Kidney (tissue), 14 donors: ENCODE results near the gene C1orf122. TPM values are rescaled to one million over a fixed set of nuclear protein-coding genes. Genes with fewer than 3 reads are reported as not detected.
"Not testable (repeated sequence)": the region's sequence is repeated elsewhere in the genome, so short reads cannot be mapped to it uniquely, and the experiment has no call there.

Experiments used
- DNase-seq, 5 donors: peaks; one replicate each; pipeline ENCODE4 v3.0.0-alpha.2; 2013 to 2020
- FAIRE-seq: peaks from 2 replicates; lab custom pipeline; 2012; peaks lifted over from hg19 to GRCh38; lab: Jason Lieb, UNC
- H3K27ac ChIP-seq, 2 donors: one replicate each; pipeline ENCODE4 v1.7.0; 2013; ENCODE audit warnings: low read depth in 2 of 2, low read length in 2 of 2, inconsistent platforms in 1 of 2
- H3K27me3 ChIP-seq: one replicate; pipeline ENCODE4 v1.7.1; 2013; ENCODE audit warnings: low read length, inconsistent platforms; ENCODE audit not compliant: control insufficient read depth, insufficient read depth
- H3K36me3 ChIP-seq, 3 donors: one replicate each; pipeline versions ENCODE4 v1.7.0 to v1.7.1; 2013; ENCODE audit warnings: low read length in 3 of 3, control low read depth in 1 of 3, inconsistent platforms in 1 of 3; ENCODE audit not compliant: insufficient read depth in 3 of 3, control insufficient read depth in 2 of 3
- H3K4me1 ChIP-seq, 3 donors: one replicate each; pipeline versions ENCODE4 v1.7.0 to v1.7.1; 2013; ENCODE audit warnings: low read length in 3 of 3, inconsistent platforms in 1 of 3, low read depth in 1 of 3; ENCODE audit not compliant: control insufficient read depth in 2 of 3, insufficient read depth in 2 of 3
- H3K4me3 ChIP-seq, 3 donors: one replicate each; pipeline versions ENCODE4 v1.7.0 to v1.8.1; 2013; ENCODE audit warnings: low read length in 3 of 3, control low read depth in 1 of 3, inconsistent platforms in 1 of 3
- H3K9ac ChIP-seq, 3 donors: one replicate each; pipeline versions ENCODE4 v1.7.0 to v1.7.1; 2013; ENCODE audit warnings: low read length in 3 of 3, control low read depth in 1 of 3, inconsistent platforms in 1 of 3
- H3K9me3 ChIP-seq, 3 donors: one replicate each; pipeline versions ENCODE4 v1.7.0 to v1.7.1; 2013; ENCODE audit warnings: low read length in 3 of 3, control low read depth in 1 of 3, inconsistent platforms in 1 of 3; ENCODE audit not compliant: control insufficient read depth in 2 of 3, insufficient read depth in 1 of 3
- CTCF ChIP-seq: IDR thresholded peaks from 3 replicates; pipeline ENCODE4 v1.5.1; 2012; ENCODE audit warnings: mild to moderate bottlenecking, moderate library complexity, borderline replicate concordance; ENCODE audit not compliant: insufficient read depth; ENCODE audit errors: extremely low read depth
- intact Hi-C: fragments of 100-400 bp; cut with DNase I; formaldehyde crosslinking; loops from one replicate; pipeline ENCODE4 v1.11.1; 2022
- polyA plus RNA-seq: library from polyadenylated mRNA; stranded (reverse); fragments of 350-450 nt; fragmentation: Illumina TruSeq; extraction: RNeasy Lipid Tissue Mini Kit (QIAGEN cat#74804); gene quantifications from one replicate; pipeline ENCODE4 v1.2.3, GENCODE V29; 2014; ENCODE audit warnings: low read depth, low replicate concordance; ENCODE audit not compliant: insufficient read depth
- total RNA-seq: library from RNA; stranded (reverse); fragmentation: NEBNext Ultra II Directional; extraction: Animal tissue kit (Norgen Biotek cat#: 25700); gene quantifications from one replicate; pipeline ENCODE4 v1.2.1, GENCODE V29; 2021
- donor health status: control.
- donor health status: control.
- donor health status: control.
- donor health status: control.
- donor health status: control.
- donor health status: DM: yes; HTN: yes; CAD: no.
- donor health status: Normal renal cell carcinoma (clear cell type).

C1orf122 gene
- total and polyA plus RNA-seq, 2 donors from 2014 or later = 37.2 to 147 TPM

DNA sequence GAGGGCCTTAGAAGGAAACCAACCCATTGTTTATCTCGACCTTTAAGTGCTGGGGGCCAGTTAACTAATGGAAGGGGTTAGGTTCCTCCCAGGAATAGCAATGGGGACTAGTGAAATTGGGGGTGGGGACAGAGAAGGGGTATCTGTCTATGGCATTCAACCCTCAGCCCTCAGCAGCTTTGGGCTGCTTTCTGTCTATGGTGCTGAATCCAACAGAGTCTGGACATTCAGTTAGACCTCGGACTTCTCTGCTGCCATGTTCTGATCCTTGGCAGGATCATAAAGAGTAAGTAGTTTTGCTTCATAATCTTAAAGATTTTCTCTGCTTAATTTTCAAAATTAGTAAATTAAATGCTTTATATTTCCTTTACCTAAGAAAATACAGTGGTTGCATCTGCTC lies 40.1 kb upstream of the C1orf122 start:
- no peak overlapping the region for H3K27ac ChIP-seq
- H3K4me1 ChIP-seq = no peaks in the 10 kb centered on the region
- H3K9ac ChIP-seq = no peak overlapping the region
- FAIRE-seq = no peak
- peaks cover 20% of the 10 kb centered on the region for H3K27me3 ChIP-seq
- TF ChIP-seq CTCF = no peak
- no peaks in the 10 kb centered on the region for H3K36me3 ChIP-seq
- H3K9me3 ChIP-seq = no peaks in the 10 kb centered on the region
- no peak overlapping the region for H3K4me3 ChIP-seq
- intact Hi-C loops = no loop called here
- DNase-seq = no peak

- H3K36me3 ChIP-seq, H3K4me3 ChIP-seq, H3K4me1 ChIP-seq, DNase-seq, H3K9me3 ChIP-seq, H3K27me3 ChIP-seq, H3K9ac ChIP-seq, FAIRE-seq, H3K27ac ChIP-seq, intact Hi-C loops: not testable (repeated sequence)
Observed at GRCh38 chr1:37771440-37771839, 36.1 kb upstream of the C1orf122 start.

DNA sequence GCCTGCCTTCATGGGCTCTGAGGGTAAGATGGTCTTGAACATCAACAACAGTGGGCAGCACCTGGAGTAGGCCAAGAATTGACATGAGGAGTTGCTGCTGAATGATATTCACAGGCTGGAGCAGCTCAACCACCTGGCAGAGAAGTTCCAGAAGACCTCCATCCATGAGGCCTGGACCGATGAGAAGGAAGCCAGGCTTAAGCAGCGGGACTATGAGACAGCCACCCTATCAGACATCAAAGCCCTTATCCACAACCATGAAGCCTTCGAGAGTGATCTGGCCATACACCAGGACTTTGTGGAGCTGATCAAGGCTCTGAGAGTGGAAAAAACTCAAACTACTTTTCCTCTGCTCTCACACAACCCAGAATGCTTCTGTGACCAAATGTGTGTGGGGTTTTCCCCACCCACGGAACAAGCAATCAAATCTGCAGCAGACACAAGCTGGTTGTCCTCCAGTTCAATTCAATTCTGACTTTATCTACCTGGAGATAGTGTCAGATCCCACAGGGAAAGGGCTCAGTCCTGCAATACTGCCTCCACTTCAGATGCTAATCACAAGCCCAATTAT lies 30.6 kb upstream of the C1orf122 start:
- Histone ChIP-seq H3K27me3 (peaks cover 3% of the 10 kb centered on the region), H3K27ac (no peak overlapping the region), H3K4me3 (no peak overlapping the region), H3K4me1 (no peaks in the 10 kb centered on the region), H3K9ac (no peak overlapping the region), H3K36me3 (no peaks in the 10 kb centered on the region), H3K9me3 (no peaks in the 10 kb centered on the region)
- no peak for DNase-seq
- TF ChIP-seq CTCF = no peak
- intact Hi-C loops = no loop called here
- no peak for FAIRE-seq

DNA sequence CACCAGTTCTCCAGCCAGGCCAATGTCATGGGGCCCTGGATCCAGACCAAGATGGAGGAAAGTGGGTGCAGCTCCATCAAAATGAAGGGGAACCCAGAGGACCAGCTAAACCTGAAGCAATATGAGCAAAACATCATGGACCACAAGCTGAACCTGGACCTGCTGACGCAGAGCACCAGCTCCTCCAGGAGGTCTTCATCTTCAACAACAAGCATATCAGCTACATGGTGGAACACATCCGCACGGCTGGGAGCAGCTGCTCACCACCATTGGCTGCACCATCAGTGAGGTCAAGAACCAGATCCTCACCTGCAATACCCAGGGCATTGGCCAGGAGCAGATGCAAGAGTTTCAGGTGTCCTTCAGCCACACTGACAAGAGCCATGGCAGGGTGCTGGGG lies 28.9 kb upstream of the C1orf122 start:
- Histone ChIP-seq H3K9me3 (no peaks in the 10 kb centered on the region), H3K4me3 (no peak overlapping the region), H3K27ac (no peak overlapping the region), H3K36me3 (no peaks in the 10 kb centered on the region), H3K9ac (no peak overlapping the region), H3K27me3 (peaks cover 3% of the 10 kb centered on the region), H3K4me1 (no peaks in the 10 kb centered on the region)
- intact Hi-C loops = no loop called here
- DNase-seq = no peak
- TF ChIP-seq CTCF = no peak
- FAIRE-seq = no peak
